ENCODE results near the gene THTPA. TPM values are rescaled to one million over a fixed set of nuclear protein-coding genes. Genes with fewer than 3 reads are reported as not detected.

The THTPA gene
- total RNA-seq, 4 donors from 2014 or later: 14.4 to 47.1 (median 25.2) TPM

GRCh38 chr14:23563473-23564180 lies 7.6 kb downstream of the THTPA start:
- DNase-seq (ENCODE audit: low spot score in 2 of 2): no peak
- no peaks in the 10 kb centered on the region for H3K27me3 ChIP-seq
- H3K36me3 ChIP-seq: peaks cover 0 to 39% (median 0%) of the 10 kb centered on the region in 3 donors
- no peak overlapping the region for H3K4me3 ChIP-seq
- H3K4me1 ChIP-seq: peaks cover 0 to 15% (median 5%) of the 10 kb centered on the region in 4 donors
- TF ChIP-seq CTCF (IDR thresholded peaks at IDR 0.05): no peak
- no peak for TF ChIP-seq EP300 (IDR thresholded peaks at IDR 0.05)
- TF ChIP-seq POLR2A (IDR thresholded peaks at IDR 0.05): no peak
- no peak overlapping the region for H3K27ac ChIP-seq
- 78 to 84% methylated on average over 14 of the region's 14 CpGs for WGBS, 2 donors
- no peaks in the 10 kb centered on the region for H3K9me3 ChIP-seq

GRCh38 chr14:23564181-23564812 lies 8.2 kb downstream of the THTPA start:
- Histone ChIP-seq H3K27me3 (no peaks in the 10 kb centered on the region), H3K4me3 (no peak overlapping the region), H3K4me1 (peaks cover 0 to 15% (median 5%) of the 10 kb centered on the region in 4 donors), H3K36me3 (peaks cover 0 to 34% (median 0%) of the 10 kb centered on the region in 3 donors), H3K27ac (no peak overlapping the region), H3K9me3 (no peaks in the 10 kb centered on the region)
- WGBS, 2 donors: 86% methylated on average over 13 of the region's 13 CpGs
- TF ChIP-seq CTCF (IDR thresholded peaks at IDR 0.05) (no peak), EP300 (IDR thresholded peaks at IDR 0.05) (no peak), POLR2A (IDR thresholded peaks at IDR 0.05) (no peak)
- no peak for DNase-seq (ENCODE audit: low spot score in 2 of 2)

GRCh38 chr14:23564876-23565275 lies 8.8 kb downstream of the THTPA start:
- no peak overlapping the region for H3K4me3 ChIP-seq
- TF ChIP-seq POLR2A (IDR thresholded peaks at IDR 0.05) (no peak), EP300 (IDR thresholded peaks at IDR 0.05) (no peak), CTCF (IDR thresholded peaks at IDR 0.05) (no peak)
- 78 to 79% methylated on average over 6 to 7 of the region's 7 CpGs for WGBS, 2 donors
- H3K27ac ChIP-seq: no peak overlapping the region
- H3K36me3 ChIP-seq: peaks cover 0 to 28% (median 0%) of the 10 kb centered on the region in 3 donors
- H3K4me1 ChIP-seq: peaks cover 0 to 15% (median 5%) of the 10 kb centered on the region in 4 donors
- H3K9me3 ChIP-seq: no peaks in the 10 kb centered on the region
- no peak for DNase-seq (ENCODE audit: low spot score in 2 of 2)
- H3K27me3 ChIP-seq: no peaks in the 10 kb centered on the region

DNA sequence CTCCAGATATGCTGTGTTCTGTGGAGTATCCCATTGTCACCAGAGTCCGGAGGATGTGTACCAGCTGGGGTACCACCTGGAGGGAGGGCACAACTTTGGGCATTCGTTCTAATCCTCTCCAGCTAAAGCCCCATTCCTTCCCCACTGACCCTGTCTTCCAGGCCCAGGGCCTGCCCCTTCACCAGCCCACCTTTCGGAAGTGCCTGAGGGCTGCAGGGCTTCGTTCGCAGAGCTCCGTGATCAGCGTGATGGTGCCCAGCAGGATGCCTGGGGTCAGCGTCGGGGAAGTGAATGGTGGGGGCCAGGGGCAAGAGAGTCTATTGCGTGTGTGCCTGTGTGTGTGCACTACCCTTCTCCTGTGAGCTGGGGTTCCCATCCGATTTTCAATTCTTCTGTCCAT lies 9.6 kb downstream of the THTPA start:
- WGBS, 2 donors: 85 to 86% methylated on average over 10 to 11 of the region's 11 CpGs
- H3K4me1 ChIP-seq: peaks cover 0 to 15% (median 5%) of the 10 kb centered on the region in 4 donors
- no peak for TF ChIP-seq POLR2A (IDR thresholded peaks at IDR 0.05)
- TF ChIP-seq EP300 (IDR thresholded peaks at IDR 0.05): no peak
- no peak for TF ChIP-seq CTCF (IDR thresholded peaks at IDR 0.05)
- no peak overlapping the region for H3K27ac ChIP-seq
- peaks cover 0 to 2% of the 10 kb centered on the region in 2 donors for H3K27me3 ChIP-seq
- no peak for DNase-seq (ENCODE audit: low spot score in 2 of 2)
- H3K9me3 ChIP-seq: no peaks in the 10 kb centered on the region
- H3K4me3 ChIP-seq: no peak overlapping the region
- H3K36me3 ChIP-seq: peaks cover 0 to 23% (median 0%) of the 10 kb centered on the region in 3 donors
